Upper lobe of left lung (tissue), 4 donors: Measurements from ENCODE around the gene ZNF628.

Experiments used
- CTCF ChIP-seq, 6 experiments: fragments of 450-650 bp in 4 of 6; fragments of 200-600 bp in 2 of 6; sonication (generic) in 2 of 6; IDR thresholded peaks; one replicate each; pipeline ENCODE4 v1.5.1; 2016 to 2019; ENCODE audit warnings: antibody characterized with exemption in 6 of 6
- EP300 ChIP-seq, 4 donors: sonication (generic); formaldehyde crosslinking; IDR thresholded peaks; one replicate each; pipeline ENCODE4 v1.5.1; 2017; ENCODE audit warnings: antibody characterized with exemption in 4 of 4, control low read depth in 2 of 4
- POLR2A ChIP-seq, 4 donors: fragments of 450-650 bp; IDR thresholded peaks; one replicate each; pipeline ENCODE4 v1.5.1; 2016 to 2017; ENCODE audit warnings: antibody characterized with exemption in 4 of 4, mild to moderate bottlenecking in 2 of 4

- TF ChIP-seq CTCF (IDR thresholded peaks at IDR 0.05) (no peak), POLR2A (IDR thresholded peaks at IDR 0.05) (no peak), EP300 (IDR thresholded peaks at IDR 0.05) (no peak)
Observed at GRCh38 chr19:55502197-55502952, 26.0 kb downstream of the ZNF628 start.
